Stimulated activated CD4-positive, alpha-beta T cell treated with anti-CD3 and anti-CD28 coated beads, Interleukin-12 subunit alpha, Interleukin-12 subunit beta, amount 100 ng/mL, for 48 hours (primary cell): ENCODE measurements around the gene TLE2.
"Not testable (repeated sequence)": the region's sequence is repeated elsewhere in the genome, so short reads cannot be mapped to it uniquely, and the experiment has no call there.

ENCODE experiments used
- DNase-seq, 3 donors: peaks; one replicate each; pipeline ENCODE4 v3.0.0-alpha.2; 2020; ENCODE audit warnings: low read depth in 2 of 3, low spot score in 1 of 3

TLE2 gene

GRCh38 chr19:3056417-3057088, 27.5 kb upstream of the TLE2 start:
- DNase-seq: no peak

- DNase-seq: no peak
Observed at GRCh38 chr19:3055741-3056416, 26.8 kb upstream of the TLE2 start.

GRCh38 chr19:3054972-3055740, 26.1 kb upstream of the TLE2 start:
- no peak for DNase-seq

- DNase-seq: no peak
Observed at GRCh38 chr19:3054265-3054971, 25.3 kb upstream of the TLE2 start.

- no peak for DNase-seq
Observed at GRCh38 chr19:3053780-3054179, 24.7 kb upstream of the TLE2 start.

GRCh38 chr19:3053218-3053621, 24.1 kb upstream of the TLE2 start:
- DNase-seq: no peak

GRCh38 chr19:3050016-3050415, 20.9 kb upstream of the TLE2 start:
- DNase-seq: not testable (repeated sequence)

GRCh38 chr19:3049089-3049488, 20.0 kb upstream of the TLE2 start:
- no peak for DNase-seq

- DNase-seq: no peak
Observed at GRCh38 chr19:3048190-3048533, 19.1 kb upstream of the TLE2 start.

GRCh38 chr19:3047496-3048189, 18.6 kb upstream of the TLE2 start:
- DNase-seq: peak; percentile 51 to 61 (median 60)

- no peak for DNase-seq
Observed at GRCh38 chr19:3046698-3047495, 17.8 kb upstream of the TLE2 start.

GRCh38 chr19:3045885-3046697, 17.0 kb upstream of the TLE2 start:
- DNase-seq: no peak

GRCh38 chr19:3045191-3045590, 16.1 kb upstream of the TLE2 start:
- DNase-seq: no peak

GRCh38 chr19:3042621-3043267, 13.7 kb upstream of the TLE2 start:
- no peak for DNase-seq

GRCh38 chr19:3041761-3042620, 12.9 kb upstream of the TLE2 start:
- DNase-seq: no peak

- DNase-seq: no peak
Observed at GRCh38 chr19:3041327-3041726, 12.2 kb upstream of the TLE2 start.

- no peak for DNase-seq
Observed at GRCh38 chr19:3039641-3040077, 10.6 kb upstream of the TLE2 start.

- no peak for DNase-seq
Observed at GRCh38 chr19:3039125-3039524, 10.0 kb upstream of the TLE2 start.
